Suprapubic skin (tissue), 3 donors: ENCODE measurements around the gene CAVIN2.

ENCODE experiments used
- POLR2A ChIP-seq, 2 donors: fragments of 450-650 bp; IDR thresholded peaks; one replicate each; pipeline ENCODE4 v1.6.1; 2017; ENCODE audit warnings: antibody characterized with exemption in 2 of 2, mild to moderate bottlenecking in 2 of 2, moderate library complexity in 2 of 2
- TF ChIP-seq, protein P1 (sequence below), 2 donors: fragments of 200-600 bp in 1 of 2; fragments of 450-650 bp in 1 of 2; sonication (generic) in 1 of 2; IDR thresholded peaks; one replicate each; pipeline ENCODE4 v1.5.1; 2016 to 2019; ENCODE audit warnings: antibody characterized with exemption in 2 of 2, mild to moderate bottlenecking in 1 of 2, moderate library complexity in 1 of 2

DNA sequence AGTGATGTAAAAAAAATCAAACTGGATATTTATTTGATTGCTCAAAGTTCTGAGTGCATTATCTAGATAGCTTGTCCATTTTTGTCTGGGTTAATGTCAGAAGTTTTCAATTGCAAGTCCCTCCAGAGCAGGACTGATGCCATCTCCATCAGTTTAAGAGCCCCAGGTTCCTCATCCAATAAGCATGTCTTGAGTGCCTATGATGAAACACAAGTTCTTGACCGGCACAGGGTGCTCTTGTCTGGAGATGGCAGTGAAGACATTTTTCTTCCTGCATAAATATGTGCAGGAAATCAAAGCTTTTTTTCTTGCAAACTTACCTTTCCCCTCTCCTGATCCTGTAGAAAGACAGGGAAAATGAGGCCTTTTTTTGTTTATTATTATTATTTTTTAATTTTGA, 31.9 kb downstream of the CAVIN2 start:
- TF ChIP-seq, protein P1, sequence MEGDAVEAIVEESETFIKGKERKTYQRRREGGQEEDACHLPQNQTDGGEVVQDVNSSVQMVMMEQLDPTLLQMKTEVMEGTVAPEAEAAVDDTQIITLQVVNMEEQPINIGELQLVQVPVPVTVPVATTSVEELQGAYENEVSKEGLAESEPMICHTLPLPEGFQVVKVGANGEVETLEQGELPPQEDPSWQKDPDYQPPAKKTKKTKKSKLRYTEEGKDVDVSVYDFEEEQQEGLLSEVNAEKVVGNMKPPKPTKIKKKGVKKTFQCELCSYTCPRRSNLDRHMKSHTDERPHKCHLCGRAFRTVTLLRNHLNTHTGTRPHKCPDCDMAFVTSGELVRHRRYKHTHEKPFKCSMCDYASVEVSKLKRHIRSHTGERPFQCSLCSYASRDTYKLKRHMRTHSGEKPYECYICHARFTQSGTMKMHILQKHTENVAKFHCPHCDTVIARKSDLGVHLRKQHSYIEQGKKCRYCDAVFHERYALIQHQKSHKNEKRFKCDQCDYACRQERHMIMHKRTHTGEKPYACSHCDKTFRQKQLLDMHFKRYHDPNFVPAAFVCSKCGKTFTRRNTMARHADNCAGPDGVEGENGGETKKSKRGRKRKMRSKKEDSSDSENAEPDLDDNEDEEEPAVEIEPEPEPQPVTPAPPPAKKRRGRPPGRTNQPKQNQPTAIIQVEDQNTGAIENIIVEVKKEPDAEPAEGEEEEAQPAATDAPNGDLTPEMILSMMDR (IDR thresholded peaks at IDR 0.05), result no peak
- no peak for TF ChIP-seq POLR2A (IDR thresholded peaks at IDR 0.05)
